ENCODE measurements around the gene BATF.
A peak's percentile ranks its signal among the peaks of the same experiment; 100 is the strongest.

The BATF gene

GRCh38 chr14:75479770-75480600, 42.3 kb upstream of the BATF start:
- Histone ChIP-seq H3K14ac (ENCODE audit: low read length in 2 of 2) (no peak overlapping the region), H2BK5ac (ENCODE audit: low read depth, low read length, poor library complexity, severe bottlenecking) (no peak overlapping the region), H3K23ac (ENCODE audit: low read length in 2 of 2) (no peak overlapping the region), H3K4me1 (ENCODE audit: control insufficient read depth, insufficient read depth, low read depth, low read length) (no peaks in the 10 kb centered on the region), H3K79me1 (replicated peaks; ENCODE audit: low read length, poor library complexity, severe bottlenecking) (no peaks in the 10 kb centered on the region), H3K4me2 (ENCODE audit: low read length, poor library complexity, severe bottlenecking) (no peak overlapping the region), H2BK15ac (ENCODE audit: low read depth, poor library complexity, severe bottlenecking) (no peak overlapping the region), H3K9me3 (ENCODE audit: control insufficient read depth, low read length) (no peaks in the 10 kb centered on the region), H2BK120ac (ENCODE audit: low read depth, low read length) (no peak overlapping the region), H3K27me3 (ENCODE audit: control insufficient read depth in 1 of 2, insufficient read depth in 1 of 2, low read length in 2 of 2) (peaks cover 0 to 4% of the 10 kb centered on the region in 2 experiments), H3K27ac (ENCODE audit: low read length, poor library complexity, severe bottlenecking) (no peak overlapping the region), H3K18ac (ENCODE audit: low read depth in 1 of 2, low read length in 2 of 2) (no peak overlapping the region), H4K91ac (ENCODE audit: low read length) (no peak overlapping the region), H3K36me3 (ENCODE audit: control insufficient read depth in 1 of 2, insufficient read depth in 2 of 2, low read depth in 1 of 2, low read length in 2 of 2) (peaks cover 6 to 21% of the 10 kb centered on the region in 2 experiments), H3K9ac (ENCODE audit: low read length) (no peak overlapping the region), H3K4ac (ENCODE audit: low read depth in 1 of 2, low read length in 2 of 2) (no peak overlapping the region), H2AFZ (ENCODE audit: low read depth, low read length) (no peak overlapping the region), H2BK12ac (ENCODE audit: low read length in 2 of 2) (no peak overlapping the region), H4K8ac (ENCODE audit: low read length) (no peak overlapping the region), H2AK5ac (ENCODE audit: low read length, severe bottlenecking) (no peak overlapping the region), H3K4me3 (ENCODE audit: insufficient read depth in 1 of 2, low read depth in 1 of 2, low read length in 2 of 2) (no peak overlapping the region)
- no peak for DNase-seq
- WGBS, result 67% methylated on average over 9 of the region's 11 CpGs

- Histone ChIP-seq H2BK5ac (ENCODE audit: low read depth, low read length, poor library complexity, severe bottlenecking) (no peak overlapping the region), H3K36me3 (ENCODE audit: control insufficient read depth in 1 of 2, insufficient read depth in 2 of 2, low read depth in 1 of 2, low read length in 2 of 2) (peaks cover 0 to under 1% of the 10 kb centered on the region in 2 experiments), H3K4me2 (ENCODE audit: low read length, poor library complexity, severe bottlenecking) (no peak overlapping the region), H3K4ac (ENCODE audit: low read depth in 1 of 2, low read length in 2 of 2) (no peak overlapping the region), H2BK15ac (ENCODE audit: low read depth, poor library complexity, severe bottlenecking) (no peak overlapping the region), H2BK12ac (ENCODE audit: low read length in 2 of 2) (no peak overlapping the region), H3K4me1 (ENCODE audit: control insufficient read depth, insufficient read depth, low read depth, low read length) (no peaks in the 10 kb centered on the region), H4K91ac (ENCODE audit: low read length) (no peak overlapping the region), H3K23ac (ENCODE audit: low read length in 2 of 2) (no peak overlapping the region), H3K14ac (ENCODE audit: low read length in 2 of 2) (no peak overlapping the region), H3K9me3 (ENCODE audit: control insufficient read depth, low read length) (no peaks in the 10 kb centered on the region), H2AK5ac (ENCODE audit: low read length, severe bottlenecking) (no peak overlapping the region), H2AFZ (ENCODE audit: low read depth, low read length) (no peak overlapping the region), H4K8ac (ENCODE audit: low read length) (no peak overlapping the region), H3K27me3 (ENCODE audit: control insufficient read depth in 1 of 2, insufficient read depth in 1 of 2, low read length in 2 of 2) (peaks cover 9 to 13% of the 10 kb centered on the region in 2 experiments), H3K9ac (ENCODE audit: low read length) (no peak overlapping the region), H3K18ac (ENCODE audit: low read depth in 1 of 2, low read length in 2 of 2) (no peak overlapping the region), H2BK120ac (ENCODE audit: low read depth, low read length) (no peak overlapping the region), H3K27ac (ENCODE audit: low read length, poor library complexity, severe bottlenecking) (no peak overlapping the region), H3K79me1 (replicated peaks; ENCODE audit: low read length, poor library complexity, severe bottlenecking) (no peaks in the 10 kb centered on the region), H3K4me3 (ENCODE audit: insufficient read depth in 1 of 2, low read depth in 1 of 2, low read length in 2 of 2) (no peak overlapping the region)
- no peak for DNase-seq
- WGBS, result 93% methylated on average over 3 of the region's 4 CpGs
Measured at GRCh38 chr14:75482366-75482765, 39.9 kb upstream of the BATF start.

GRCh38 chr14:75484711-75485429, 37.4 kb upstream of the BATF start:
- no peak overlapping the region for H3K23ac ChIP-seq (ENCODE audit: low read length in 2 of 2)

GRCh38 chr14:75486318-75486717, 36.0 kb upstream of the BATF start:
- H2BK15ac ChIP-seq (ENCODE audit: low read depth, poor library complexity, severe bottlenecking), result peak overlapping the region; percentile 45
- H3K27ac ChIP-seq (ENCODE audit: low read length, poor library complexity, severe bottlenecking), result no peak overlapping the region
- no CpG with 5 or more reads among the region's 1 CpG for WGBS
- H3K4ac ChIP-seq (ENCODE audit: low read depth in 1 of 2, low read length in 2 of 2), result no peak overlapping the region
- no peak overlapping the region for H3K23ac ChIP-seq (ENCODE audit: low read length in 2 of 2)
- H2AK5ac ChIP-seq (ENCODE audit: low read length, severe bottlenecking), result no peak overlapping the region
- no peak overlapping the region for H4K8ac ChIP-seq (ENCODE audit: low read length)
- no peak overlapping the region for H4K91ac ChIP-seq (ENCODE audit: low read length)
- DNase-seq, result no peak
- H3K14ac ChIP-seq (ENCODE audit: low read length in 2 of 2), result no peak overlapping the region
- no peaks in the 10 kb centered on the region for H3K79me1 ChIP-seq (replicated peaks; ENCODE audit: low read length, poor library complexity, severe bottlenecking)
- no peak overlapping the region for H3K9ac ChIP-seq (ENCODE audit: low read length)
- no peaks in the 10 kb centered on the region for H3K36me3 ChIP-seq (ENCODE audit: control insufficient read depth in 1 of 2, insufficient read depth in 2 of 2, low read depth in 1 of 2, low read length in 2 of 2)
- H3K9me3 ChIP-seq (ENCODE audit: control insufficient read depth, low read length), result no peaks in the 10 kb centered on the region
- H2BK12ac ChIP-seq (ENCODE audit: low read length in 2 of 2), result no peak overlapping the region
- no peak overlapping the region for H3K4me2 ChIP-seq (ENCODE audit: low read length, poor library complexity, severe bottlenecking)
- H3K4me3 ChIP-seq (ENCODE audit: insufficient read depth in 1 of 2, low read depth in 1 of 2, low read length in 2 of 2), result no peak overlapping the region
- no peak overlapping the region for H2AFZ ChIP-seq (ENCODE audit: low read depth, low read length)
- H3K27me3 ChIP-seq (ENCODE audit: control insufficient read depth in 1 of 2, insufficient read depth in 1 of 2, low read length in 2 of 2), result peaks cover 8 to 9% of the 10 kb centered on the region in 2 experiments
- H2BK120ac ChIP-seq (ENCODE audit: low read depth, low read length), result no peak overlapping the region
- no peak overlapping the region for H3K18ac ChIP-seq (ENCODE audit: low read depth in 1 of 2, low read length in 2 of 2)
- H2BK5ac ChIP-seq (ENCODE audit: low read depth, low read length, poor library complexity, severe bottlenecking), result no peak overlapping the region
- H3K4me1 ChIP-seq (ENCODE audit: control insufficient read depth, insufficient read depth, low read depth, low read length), result no peaks in the 10 kb centered on the region

More at GRCh38 chr14:75484711-75485429, 37.4 kb upstream of the BATF start:
- H3K79me1 ChIP-seq (replicated peaks; ENCODE audit: low read length, poor library complexity, severe bottlenecking), result no peaks in the 10 kb centered on the region
- no peak overlapping the region for H3K14ac ChIP-seq (ENCODE audit: low read length in 2 of 2)
- no peak overlapping the region for H3K18ac ChIP-seq (ENCODE audit: low read depth in 1 of 2, low read length in 2 of 2)
- H3K36me3 ChIP-seq (ENCODE audit: control insufficient read depth in 1 of 2, insufficient read depth in 2 of 2, low read depth in 1 of 2, low read length in 2 of 2), result no peaks in the 10 kb centered on the region
- no peak for DNase-seq
- no peaks in the 10 kb centered on the region for H3K4me1 ChIP-seq (ENCODE audit: control insufficient read depth, insufficient read depth, low read depth, low read length)
- no peak overlapping the region for H3K27ac ChIP-seq (ENCODE audit: low read length, poor library complexity, severe bottlenecking)
- no peak overlapping the region for H2BK15ac ChIP-seq (ENCODE audit: low read depth, poor library complexity, severe bottlenecking)
- H2BK12ac ChIP-seq (ENCODE audit: low read length in 2 of 2), result no peak overlapping the region
- no peak overlapping the region for H3K4me2 ChIP-seq (ENCODE audit: low read length, poor library complexity, severe bottlenecking)
- H4K91ac ChIP-seq (ENCODE audit: low read length), result no peak overlapping the region
- H2AFZ ChIP-seq (ENCODE audit: low read depth, low read length), result no peak overlapping the region
- WGBS, result 68% methylated on average over 3 of the region's 4 CpGs
- no peak overlapping the region for H3K9ac ChIP-seq (ENCODE audit: low read length)
- no peak overlapping the region for H2BK120ac ChIP-seq (ENCODE audit: low read depth, low read length)
- no peak overlapping the region for H4K8ac ChIP-seq (ENCODE audit: low read length)
- H2AK5ac ChIP-seq (ENCODE audit: low read length, severe bottlenecking), result no peak overlapping the region
- H3K4me3 ChIP-seq (ENCODE audit: insufficient read depth in 1 of 2, low read depth in 1 of 2, low read length in 2 of 2), result no peak overlapping the region
- H3K4ac ChIP-seq (ENCODE audit: low read depth in 1 of 2, low read length in 2 of 2), result no peak overlapping the region
- H3K9me3 ChIP-seq (ENCODE audit: control insufficient read depth, low read length), result no peaks in the 10 kb centered on the region
- H2BK5ac ChIP-seq (ENCODE audit: low read depth, low read length, poor library complexity, severe bottlenecking), result no peak overlapping the region
- peaks cover 9 to 13% of the 10 kb centered on the region in 2 experiments for H3K27me3 ChIP-seq (ENCODE audit: control insufficient read depth in 1 of 2, insufficient read depth in 1 of 2, low read length in 2 of 2)
